Naive B cell (primary cell): ENCODE results near the gene DHX16. TPM values are rescaled to one million over a fixed set of nuclear protein-coding genes. Genes with fewer than 3 reads are reported as not detected.
"Not testable (repeated sequence)": the region's sequence is repeated elsewhere in the genome, so short reads cannot be mapped to it uniquely, and the experiment has no call there.

Source experiments
- ATAC-seq, 2 donors: fragments of 150-1000 bp; cut with Tn5 transposase; 2 replicates each; pipeline ENCODE4 v1.10.0; 2021; ENCODE audit warnings: low read depth in 2 of 2, mild to moderate bottlenecking in 2 of 2, moderate library complexity in 2 of 2
- DNase-seq: peaks from one replicate; pipeline ENCODE4 v3.0.0; 2022
- H3K27ac Mint-ChIP-seq, 6 donors: one replicate each; pipeline ENCODE4 v1.8.0; 2020 to 2022; ENCODE audit warnings: mild to moderate bottlenecking in 6 of 6, mixed read lengths in 6 of 6, moderate library complexity in 5 of 6, inconsistent platforms in 2 of 6
- H3K27me3 Mint-ChIP-seq, 3 donors: one replicate each; pipeline ENCODE4 v1.8.0; 2021 to 2022; ENCODE audit warnings: mixed read lengths in 3 of 3, mild to moderate bottlenecking in 1 of 3
- H3K36me3 Mint-ChIP-seq, 2 donors: one replicate each; pipeline ENCODE4 v1.8.0; 2020 to 2022; ENCODE audit warnings: mixed read lengths in 2 of 2, inconsistent platforms in 1 of 2, mild to moderate bottlenecking in 1 of 2
- H3K4me1 Mint-ChIP-seq, 3 donors: one replicate each; pipeline ENCODE4 v1.8.0; 2020 to 2022; ENCODE audit warnings: mixed read lengths in 3 of 3, inconsistent platforms in 1 of 3, mild to moderate bottlenecking in 1 of 3, moderate library complexity in 1 of 3
- H3K4me3 Mint-ChIP-seq, 8 donors: one replicate each; pipeline ENCODE4 v1.8.0; 2020 to 2022; ENCODE audit warnings: mild to moderate bottlenecking in 8 of 8, mixed read lengths in 8 of 8, moderate library complexity in 8 of 8, inconsistent platforms in 2 of 8
- H3K9me3 Mint-ChIP-seq, 7 donors: one replicate each; pipeline ENCODE4 v1.8.0; 2020 to 2022; ENCODE audit warnings: mixed read lengths in 7 of 7, mild to moderate bottlenecking in 5 of 7, inconsistent platforms in 2 of 7, moderate library complexity in 1 of 7
- polyA plus RNA-seq, 6 donors: library from polyadenylated mRNA; unstranded; fragments of 300-500 nt; fragmentation: Illumina TruSeq; gene quantifications; one replicate each; pipeline ENCODE4 v1.2.3, GENCODE V29; 2021; ENCODE audit warnings: low read depth in 6 of 6

The DHX16 gene
- polyA plus RNA-seq, 6 donors from 2014 or later: 4.2 to 27.0 (median 16.1) TPM

- H3K4me1 Mint-ChIP-seq: peaks cover 46 to 71% (median 58%) of the 10 kb centered on the region in 3 donors
- H3K27me3 Mint-ChIP-seq: no peaks in the 10 kb centered on the region
- peak overlapping the region; percentile 93 to 100 (median 98) for H3K4me3 Mint-ChIP-seq
- peaks cover 0 to 58% of the 10 kb centered on the region in 2 donors for H3K36me3 Mint-ChIP-seq
- peaks cover 0 to 2% (median 0%) of the 10 kb centered on the region in 7 donors for H3K9me3 Mint-ChIP-seq
- peak; percentile 95 for DNase-seq
- H3K27ac Mint-ChIP-seq: peak overlapping the region; percentile 95 to 100 (median 98)
- peak; percentile 73 to 76 for ATAC-seq
Measured at GRCh38 chr6:30682143-30683117, 9.6 kb upstream of the DHX16 start.

- H3K27me3 Mint-ChIP-seq: no peaks in the 10 kb centered on the region
- H3K27ac Mint-ChIP-seq: peak overlapping the region; percentile 95 to 100 (median 98)
- H3K36me3 Mint-ChIP-seq: peaks cover 0 to 58% of the 10 kb centered on the region in 2 donors
- DNase-seq (no peak), ATAC-seq (no peak)
- H3K4me1 Mint-ChIP-seq: peaks cover 49 to 69% (median 57%) of the 10 kb centered on the region in 3 donors
- peaks cover 0 to 2% (median 0%) of the 10 kb centered on the region in 7 donors for H3K9me3 Mint-ChIP-seq
- H3K4me3 Mint-ChIP-seq: peak overlapping the region; percentile 93 to 100 (median 98)
Measured at GRCh38 chr6:30681766-30682142, 8.9 kb upstream of the DHX16 start.

DNA sequence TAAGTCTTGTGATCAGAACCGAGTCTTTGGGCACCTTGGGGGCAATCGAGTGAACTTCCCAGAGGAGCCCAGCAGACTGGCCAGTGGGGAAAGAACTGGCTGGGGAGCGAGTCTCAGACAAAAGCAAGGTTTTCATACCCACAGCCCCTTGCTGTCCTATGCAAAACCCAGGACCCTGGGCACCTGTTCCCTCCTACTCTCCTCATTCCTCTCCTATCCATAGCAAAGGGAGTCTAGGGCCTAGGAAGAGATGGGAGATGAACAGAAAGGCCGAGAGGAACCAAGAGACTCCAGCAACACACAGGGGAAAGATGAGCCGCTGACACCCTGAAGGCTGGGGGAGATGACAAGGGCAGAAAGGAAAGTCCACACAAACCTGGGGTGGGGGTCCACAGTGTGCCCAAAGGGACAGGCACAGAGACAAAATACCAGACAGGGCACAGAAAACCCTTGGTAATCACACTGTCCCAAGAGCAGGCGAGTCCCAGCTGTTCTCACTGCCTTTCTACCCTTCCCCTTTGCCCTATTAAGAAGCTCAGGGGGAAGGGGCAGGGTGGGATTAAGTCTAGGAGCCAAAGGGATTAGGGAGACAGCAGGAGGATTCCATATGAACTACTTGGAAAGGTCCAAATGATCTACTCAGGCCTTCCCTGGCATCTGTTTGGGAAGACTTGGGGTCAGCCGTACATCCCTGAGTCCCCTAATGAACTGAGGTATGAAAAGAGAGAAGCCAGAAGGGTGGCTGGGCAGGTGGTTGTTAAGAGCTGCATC is 7.1 kb upstream of the DHX16 start:
- peaks cover 8 to 51% of the 10 kb centered on the region in 2 donors for H3K36me3 Mint-ChIP-seq
- H3K4me1 Mint-ChIP-seq: peaks cover 54 to 63% (median 56%) of the 10 kb centered on the region in 3 donors
- H3K9me3 Mint-ChIP-seq: no peaks in the 10 kb centered on the region
- ATAC-seq: no peak
- H3K4me3 Mint-ChIP-seq: peak overlapping the region; percentile 93 to 100 (median 98)
- no peaks in the 10 kb centered on the region for H3K27me3 Mint-ChIP-seq
- H3K27ac Mint-ChIP-seq: peak overlapping the region; percentile 21 to 99 (median 82)
- DNase-seq: no peak

GRCh38 chr6:30678964-30679726 is 6.3 kb upstream of the DHX16 start:
- Mint-ChIP-seq H3K4me3 (peak overlapping the region; percentile 93 to 100 (median 98)), H3K27ac (peak overlapping the region in 5 of 6 donors; percentile 27 to 95 (median 83)), H3K27me3 (no peaks in the 10 kb centered on the region), H3K9me3 (no peaks in the 10 kb centered on the region), H3K36me3 (peaks cover 8 to 44% of the 10 kb centered on the region in 2 donors), H3K4me1 (peaks cover 53 to 58% (median 54%) of the 10 kb centered on the region in 3 donors)
- ATAC-seq: peak; percentile 42 to 51
- DNase-seq: peak; percentile 91

GRCh38 chr6:30676660-30677285 is 4.0 kb upstream of the DHX16 start:
- no peaks in the 10 kb centered on the region for H3K9me3 Mint-ChIP-seq
- ATAC-seq (no peak), DNase-seq (no peak)
- no peaks in the 10 kb centered on the region for H3K27me3 Mint-ChIP-seq
- H3K4me3 Mint-ChIP-seq: peak overlapping the region in 2 of 8 donors; percentile 16 to 21
- H3K4me1 Mint-ChIP-seq: peaks cover 46 to 59% (median 48%) of the 10 kb centered on the region in 3 donors
- H3K27ac Mint-ChIP-seq: peak overlapping the region; percentile 26 to 84 (median 70)
- H3K36me3 Mint-ChIP-seq: peaks cover 8 to 29% of the 10 kb centered on the region in 2 donors

- H3K4me3 Mint-ChIP-seq: peak overlapping the region; percentile 48 to 93 (median 82)
- H3K4me1 Mint-ChIP-seq: peaks cover 21 to 33% (median 24%) of the 10 kb centered on the region in 3 donors
- H3K27ac Mint-ChIP-seq: peak overlapping the region in 3 of 6 donors; percentile 45 to 77 (median 71)
- H3K36me3 Mint-ChIP-seq: peaks cover 12 to 14% of the 10 kb centered on the region in 2 donors
- H3K27me3 Mint-ChIP-seq: no peaks in the 10 kb centered on the region
- no peak for ATAC-seq
- H3K9me3 Mint-ChIP-seq: no peaks in the 10 kb centered on the region
- DNase-seq: no peak
Measured at GRCh38 chr6:30670760-30671527, 1.9 kb downstream of the DHX16 start.

DNA sequence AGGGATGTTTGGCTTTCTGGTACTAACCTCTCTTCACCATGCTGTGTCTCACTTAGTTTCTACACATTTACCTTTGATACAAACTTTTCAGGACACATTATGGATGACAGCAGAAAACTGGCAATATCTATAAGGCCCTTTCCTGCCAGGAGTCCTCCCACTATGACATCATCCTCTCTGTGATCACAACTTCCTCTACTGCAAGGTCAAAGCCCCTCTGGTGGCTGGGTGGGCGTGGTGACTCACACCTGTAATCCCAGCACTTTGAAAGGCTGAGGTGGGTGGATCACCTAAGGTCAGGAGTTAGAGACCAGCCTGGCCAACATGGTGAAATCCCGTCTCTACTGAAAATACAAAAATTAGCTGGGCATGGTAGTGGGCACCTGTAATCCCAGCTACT is 6.5 kb downstream of the DHX16 start:
- Mint-ChIP-seq H3K27ac (peak overlapping the region in 2 of 6 donors; percentile 15 to 30), H3K36me3 (peaks cover 27 to 40% of the 10 kb centered on the region in 2 donors)

DNA sequence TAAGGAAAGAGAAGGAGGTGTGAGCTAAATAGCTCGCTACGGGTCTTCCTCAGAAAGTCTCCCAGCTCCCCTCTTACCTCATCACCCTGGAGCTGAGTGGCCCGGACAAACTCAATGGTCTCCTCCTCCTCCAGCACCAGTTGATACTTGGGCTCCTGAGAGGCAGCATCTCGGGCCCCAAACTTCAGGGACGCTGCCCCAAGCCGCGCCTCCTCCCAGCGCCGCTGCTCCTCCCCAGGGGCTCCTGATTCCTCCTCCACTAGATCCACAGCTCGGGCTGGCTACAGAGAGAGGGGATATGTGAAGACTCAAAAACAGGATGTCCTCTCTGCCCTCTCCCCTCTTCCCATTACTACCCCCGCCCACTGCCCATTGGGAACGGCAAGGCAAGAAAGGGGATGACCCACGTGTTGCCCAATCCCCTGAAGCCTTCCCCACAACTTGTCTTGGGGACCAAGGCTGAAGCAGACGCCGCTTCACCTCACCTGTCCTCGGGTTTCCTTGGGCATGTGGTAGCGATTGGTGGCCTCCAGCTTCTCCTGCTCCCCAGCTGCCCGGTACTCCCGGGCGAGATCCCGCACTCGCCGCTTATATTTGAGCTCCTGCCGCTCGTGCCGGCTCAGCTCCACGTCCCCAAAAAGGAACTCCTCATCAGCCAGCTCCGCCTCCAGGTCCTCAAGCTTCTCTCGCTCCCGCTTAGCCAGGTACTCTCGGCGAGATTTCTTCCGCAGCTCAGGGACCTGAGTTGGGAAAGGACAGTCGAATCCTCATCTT is 7.6 kb downstream of the DHX16 start:
- Mint-ChIP-seq H3K4me1 (peaks cover 0 to 6% (median 4%) of the 10 kb centered on the region in 3 donors), H3K27ac (no peak overlapping the region), H3K4me3 (no peak overlapping the region), H3K36me3 (peaks cover 22 to 32% of the 10 kb centered on the region in 2 donors), H3K27me3 (no peaks in the 10 kb centered on the region), H3K9me3 (no peaks in the 10 kb centered on the region)
- no peak for DNase-seq
- no peak for ATAC-seq

More for the DNA sequence above, 6.5 kb downstream of the DHX16 start:
- peaks cover 9 to 17% (median 11%) of the 10 kb centered on the region in 3 donors for H3K4me1 Mint-ChIP-seq
- not testable (repeated sequence) for H3K27me3 Mint-ChIP-seq, ATAC-seq, H3K9me3 Mint-ChIP-seq, DNase-seq, H3K4me3 Mint-ChIP-seq

GRCh38 chr6:30657922-30658321 is 14.9 kb downstream of the DHX16 start:
- peaks cover 26 to 66% of the 10 kb centered on the region in 2 donors for H3K36me3 Mint-ChIP-seq
- not testable (repeated sequence) for H3K4me1 Mint-ChIP-seq, H3K27me3 Mint-ChIP-seq, H3K27ac Mint-ChIP-seq, H3K4me3 Mint-ChIP-seq, ATAC-seq, DNase-seq, H3K9me3 Mint-ChIP-seq

DNA sequence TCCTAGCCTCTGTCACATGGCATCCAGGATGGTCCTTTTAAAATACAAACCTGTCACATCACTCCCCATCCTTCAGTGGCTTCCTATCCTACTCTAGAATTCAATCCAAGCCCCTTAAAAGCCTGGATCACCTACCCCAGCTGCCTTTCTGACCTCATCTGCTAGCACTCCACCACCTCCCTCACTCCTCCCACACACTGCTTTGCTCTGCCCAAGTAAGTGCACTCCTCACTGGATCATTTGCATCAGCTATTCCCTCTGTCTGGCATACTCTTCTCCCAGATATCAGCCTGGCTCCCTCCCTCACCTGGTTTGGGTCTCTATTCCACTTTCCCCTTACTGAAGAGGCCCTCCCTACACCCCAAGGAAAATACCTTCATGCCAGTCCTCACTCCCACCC is 15.4 kb downstream of the DHX16 start:
- Mint-ChIP-seq H3K36me3 (peaks cover 22 to 62% of the 10 kb centered on the region in 2 donors), H3K27ac (no peak overlapping the region), H3K4me3 (no peak overlapping the region), H3K27me3 (no peaks in the 10 kb centered on the region), H3K9me3 (peaks cover 0 to 1% (median 0%) of the 10 kb centered on the region in 7 donors), H3K4me1 (peaks cover 0 to 8% (median 0%) of the 10 kb centered on the region in 3 donors)
- ATAC-seq (no peak), DNase-seq (no peak)

DNA sequence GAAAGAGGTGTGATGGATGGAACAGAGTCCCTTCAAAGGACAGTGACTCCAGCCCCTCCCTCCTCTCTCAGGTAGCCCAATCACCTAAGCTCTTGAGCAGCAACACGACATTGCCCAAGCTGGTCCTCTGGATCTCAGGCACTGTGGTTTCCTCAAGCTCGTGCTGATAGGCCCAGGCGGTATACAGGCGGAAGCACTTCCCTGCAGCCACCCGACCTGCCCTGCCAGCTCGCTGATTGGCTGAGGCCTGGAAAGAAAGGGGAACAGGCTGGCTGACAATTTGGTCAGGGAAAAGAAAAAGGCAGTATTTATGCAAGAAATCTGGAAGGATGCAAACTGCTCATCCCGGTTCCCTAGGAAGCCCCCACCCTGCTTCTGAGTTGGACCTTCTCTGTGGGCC is 16.3 kb downstream of the DHX16 start:
- H3K4me3 Mint-ChIP-seq: no peak overlapping the region
- no peak for DNase-seq
- no peak for ATAC-seq

More for the DNA sequence above, 16.3 kb downstream of the DHX16 start:
- Mint-ChIP-seq H3K27me3 (no peaks in the 10 kb centered on the region), H3K27ac (no peak overlapping the region), H3K4me1 (peaks cover 0 to 8% (median 2%) of the 10 kb centered on the region in 3 donors), H3K36me3 (peaks cover 12 to 56% of the 10 kb centered on the region in 2 donors), H3K9me3 (peaks cover 0 to 1% (median 0%) of the 10 kb centered on the region in 7 donors)
